Measurements from ENCODE around the gene ULBP3.

DNA sequence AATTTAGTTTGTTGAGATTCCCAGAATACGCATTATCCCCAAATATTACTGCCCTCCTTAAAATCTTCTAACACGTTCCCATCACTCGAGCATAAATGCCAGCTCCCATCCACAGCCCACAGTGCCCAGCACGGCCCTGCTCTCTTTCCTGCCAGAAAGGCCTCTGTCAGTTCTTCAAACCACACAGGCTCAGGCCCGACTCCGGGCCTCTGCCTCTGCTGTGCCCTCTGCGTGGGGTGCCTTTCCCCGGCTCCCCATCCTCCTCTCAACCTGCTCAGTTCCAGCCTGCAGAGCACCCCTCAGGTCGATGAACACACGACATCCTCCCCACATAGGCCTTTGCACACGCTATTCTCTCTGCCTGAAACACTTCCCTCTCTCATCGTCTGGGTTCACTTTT, 12.8 kb downstream of the ULBP3 start:
- TF ChIP-seq CTCF (IDR thresholded peaks at IDR 0.05) (no peak), POLR2A (IDR thresholded peaks at IDR 0.05) (no peak)

All from Peyer's patch (tissue), 4 donors.